ENCODE data around the gene CST4.
A peak's percentile ranks its signal among the peaks of the same experiment; 100 is the strongest.

GRCh38 chr20:23637282-23638221 lies 51.3 kb downstream of the CST4 start, which contains the start of gene CST3:
- TF ChIP-seq POLR2AphosphoS5 (IDR thresholded peaks at IDR 0.05; ENCODE audit: low read depth, low read length) (peak; percentile 78), SIN3A (IDR thresholded peaks at IDR 0.05; ENCODE audit: borderline replicate concordance, insufficient read depth, low read length) (0 out of 2 replicates have a peak, but pooled peaks have one; percentile 13)
- TF ChIP-seq, protein P1, sequence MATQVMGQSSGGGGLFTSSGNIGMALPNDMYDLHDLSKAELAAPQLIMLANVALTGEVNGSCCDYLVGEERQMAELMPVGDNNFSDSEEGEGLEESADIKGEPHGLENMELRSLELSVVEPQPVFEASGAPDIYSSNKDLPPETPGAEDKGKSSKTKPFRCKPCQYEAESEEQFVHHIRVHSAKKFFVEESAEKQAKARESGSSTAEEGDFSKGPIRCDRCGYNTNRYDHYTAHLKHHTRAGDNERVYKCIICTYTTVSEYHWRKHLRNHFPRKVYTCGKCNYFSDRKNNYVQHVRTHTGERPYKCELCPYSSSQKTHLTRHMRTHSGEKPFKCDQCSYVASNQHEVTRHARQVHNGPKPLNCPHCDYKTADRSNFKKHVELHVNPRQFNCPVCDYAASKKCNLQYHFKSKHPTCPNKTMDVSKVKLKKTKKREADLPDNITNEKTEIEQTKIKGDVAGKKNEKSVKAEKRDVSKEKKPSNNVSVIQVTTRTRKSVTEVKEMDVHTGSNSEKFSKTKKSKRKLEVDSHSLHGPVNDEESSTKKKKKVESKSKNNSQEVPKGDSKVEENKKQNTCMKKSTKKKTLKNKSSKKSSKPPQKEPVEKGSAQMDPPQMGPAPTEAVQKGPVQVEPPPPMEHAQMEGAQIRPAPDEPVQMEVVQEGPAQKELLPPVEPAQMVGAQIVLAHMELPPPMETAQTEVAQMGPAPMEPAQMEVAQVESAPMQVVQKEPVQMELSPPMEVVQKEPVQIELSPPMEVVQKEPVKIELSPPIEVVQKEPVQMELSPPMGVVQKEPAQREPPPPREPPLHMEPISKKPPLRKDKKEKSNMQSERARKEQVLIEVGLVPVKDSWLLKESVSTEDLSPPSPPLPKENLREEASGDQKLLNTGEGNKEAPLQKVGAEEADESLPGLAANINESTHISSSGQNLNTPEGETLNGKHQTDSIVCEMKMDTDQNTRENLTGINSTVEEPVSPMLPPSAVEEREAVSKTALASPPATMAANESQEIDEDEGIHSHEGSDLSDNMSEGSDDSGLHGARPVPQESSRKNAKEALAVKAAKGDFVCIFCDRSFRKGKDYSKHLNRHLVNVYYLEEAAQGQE (IDR thresholded peaks at IDR 0.05; ENCODE audit: insufficient read depth in 1 of 2, low read depth in 2 of 2, low read length in 2 of 2) = no peak

Measured in PFSK-1 (cell line).